K562 (cell line): Measurements from ENCODE around the gene BAIAP3. TPM values are rescaled to one million over a fixed set of nuclear protein-coding genes. Genes with fewer than 3 reads are reported as not detected.
A peak's percentile ranks its signal among the peaks of the same experiment; 100 is the strongest.

Experiments used
- BRF2 ChIP-seq: IDR thresholded peaks from 3 replicates; pipeline ENCODE4 v1.6.1; 2011; ENCODE audit warnings: borderline replicate concordance, mild to moderate bottlenecking; ENCODE audit not compliant: insufficient read length, insufficient read depth
- CBX2 ChIP-seq: fragments of 200-600 bp; sonication (generic); IDR thresholded peaks from one replicate; pipeline ENCODE4 v1.6.1; 2012; ENCODE audit warnings: mild to moderate bottlenecking, low read length, inconsistent platforms; ENCODE audit not compliant: insufficient read depth, poor library complexity, severe bottlenecking
- CTBP1 ChIP-seq: fragments of 450-650 bp; IDR thresholded peaks from 2 replicates; pipeline ENCODE4 v1.6.1; 2016; ENCODE audit warnings: borderline replicate concordance
- HDGF ChIP-seq: fragments of 450-650 bp; IDR thresholded peaks from 2 replicates; pipeline ENCODE4 v1.6.1; 2016
- HNRNPLL ChIP-seq: fragments of 200-400 bp; formaldehyde crosslinking; IDR thresholded peaks from 2 replicates; pipeline ENCODE4 v1.6.1; 2017; ENCODE audit warnings: low read length, low read depth, mild to moderate bottlenecking; ENCODE audit not compliant: poor library complexity, severe bottlenecking
- NFE2L1 ChIP-seq: fragments of 450-650 bp; IDR thresholded peaks from 2 replicates; pipeline ENCODE4 v1.6.1; 2016; ENCODE audit warnings: missing genetic modification characterization, low read depth, mild to moderate bottlenecking, missing compliant biosample characterization, moderate library complexity, borderline replicate concordance
- PHTF2 ChIP-seq: fragments of 250-450 bp; sonication (Bioruptor Pico); IDR thresholded peaks from 2 replicates; pipeline ENCODE4 v1.5.0; 2021; ENCODE audit warnings: mild to moderate bottlenecking
- RBM25 ChIP-seq: fragments of 200-400 bp; formaldehyde crosslinking; IDR thresholded peaks from 2 replicates; pipeline ENCODE4 v1.6.1; 2018; ENCODE audit warnings: low read length, low read depth, moderate library complexity; ENCODE audit not compliant: severe bottlenecking
- RFX5 ChIP-seq: IDR thresholded peaks from 2 replicates; pipeline ENCODE4 v1.6.1; 2011; ENCODE audit warnings: low read depth, mild to moderate bottlenecking, improper control_type of control experiment, low read length
- SOX6 ChIP-seq: fragments of 450-650 bp; IDR thresholded peaks from 2 replicates; pipeline ENCODE4 v1.6.1; 2014; ENCODE audit warnings: mild to moderate bottlenecking
- TAF7 ChIP-seq: fragments of 450-650 bp; IDR thresholded peaks from 2 replicates; pipeline ENCODE4 v1.6.1; 2016; ENCODE audit warnings: missing genetic modification characterization, missing compliant biosample characterization
- TEAD4 ChIP-seq, 2 experiments: sonication (generic) in 1 of 2; formaldehyde crosslinking in 1 of 2; IDR thresholded peaks; 2 replicates each; pipeline versions ENCODE4 v1.6.1 to v1.8.0; 2012 to 2022; ENCODE audit warnings: borderline replicate concordance in 1 of 2, inconsistent platforms in 1 of 2, low read length in 1 of 2, mild to moderate bottlenecking in 1 of 2, missing genetic modification reagents in 1 of 2
- ZBTB43 ChIP-seq: sonication (generic); formaldehyde crosslinking; IDR thresholded peaks from 2 replicates; pipeline ENCODE4 v1.8.0; 2023; ENCODE audit warnings: mild to moderate bottlenecking, missing genetic modification reagents
- ZNF212 ChIP-seq: fragments of 450-650 bp; formaldehyde crosslinking; IDR thresholded peaks from 2 replicates; pipeline ENCODE4 v1.4.0; 2020; ENCODE audit warnings: mild to moderate bottlenecking
- ZNF232 ChIP-seq: sonication (generic); formaldehyde crosslinking; IDR thresholded peaks from 2 replicates; pipeline ENCODE4 v1.8.0; 2022; ENCODE audit warnings: mild to moderate bottlenecking, missing genetic modification reagents
- ZNF3 ChIP-seq: fragments of 250-450 bp; sonication (Bioruptor Pico); IDR thresholded peaks from 2 replicates; pipeline ENCODE4 v1.5.0; 2021; ENCODE audit warnings: mild to moderate bottlenecking, moderate library complexity
- ZNF316 ChIP-seq: fragments of 450-650 bp; IDR thresholded peaks from 2 replicates; pipeline ENCODE4 v1.6.1; 2016
- ZNF57 ChIP-seq: fragments of 450-650 bp; formaldehyde crosslinking; IDR thresholded peaks from 2 replicates; pipeline ENCODE4 v1.4.0; 2020; ENCODE audit warnings: mild to moderate bottlenecking, moderate library complexity
- ZNF584 ChIP-seq: fragments of 200-800 bp; sonication (Bioruptor generic); IDR thresholded peaks from 2 replicates; pipeline ENCODE4 v1.6.1; 2016; ENCODE audit warnings: low read depth, mild to moderate bottlenecking, missing genetic modification characterization, missing compliant biosample characterization
- polyA plus RNA-seq, 8 experiments: library from polyadenylated mRNA; depleted of rRNA in 4 of 8; stranded (reverse) in 5 of 8; unstranded in 3 of 8; fragments of >200 nt; fragmentation: Nextera tagmentation in 2 of 8; fragmentation: Illumina TruSeq in 1 of 8; extraction: Ambion mirVana in 2 of 8; extraction: Trizol in 1 of 8; gene quantifications; 2 replicates each; pipeline versions ENCODE4 v1.2.1 to v1.2.3, GENCODE V29; 2011 to 2014; ENCODE audit warnings: inconsistent platforms in 1 of 8, missing spikeins in 1 of 8
- total RNA-seq, 7 experiments: library from RNA; depleted of rRNA in 6 of 7; stranded (reverse); fragments of >200 nt in 6 of 7; fragmentation: Illumina TruSeq in 2 of 7; extraction: Trizol in 2 of 7; gene quantifications; 2 replicates each; pipeline versions ENCODE4 v1.2.1 to v1.2.3, GENCODE V29; 2011 to 2021; ENCODE audit warnings: low replicate concordance in 1 of 7
- TF ChIP-seq, protein P1 (sequence below): sonication (generic); formaldehyde crosslinking; IDR thresholded peaks from 2 replicates; pipeline ENCODE4 v1.8.0; 2022; ENCODE audit warnings: mild to moderate bottlenecking, missing genetic modification reagents
- TF ChIP-seq, protein P2 (sequence below): fragments of 200-800 bp; sonication (Bioruptor generic); IDR thresholded peaks from 2 replicates; pipeline ENCODE4 v1.6.1; 2017; ENCODE audit warnings: missing genetic modification characterization, missing compliant biosample characterization
- TF ChIP-seq, protein P3 (sequence below): fragments of 450-650 bp; formaldehyde crosslinking; IDR thresholded peaks from 2 replicates; pipeline ENCODE4 v1.4.0; 2020; ENCODE audit warnings: mild to moderate bottlenecking, moderate library complexity

Gene BAIAP3
- total and polyA plus RNA-seq, 9 of the 15 experiments (the other 6 are each of a cell fraction or from before 2014, with no cell fraction given), result 0.03 to 4.5 (median 0.57) TPM; not detected in 1

DNA sequence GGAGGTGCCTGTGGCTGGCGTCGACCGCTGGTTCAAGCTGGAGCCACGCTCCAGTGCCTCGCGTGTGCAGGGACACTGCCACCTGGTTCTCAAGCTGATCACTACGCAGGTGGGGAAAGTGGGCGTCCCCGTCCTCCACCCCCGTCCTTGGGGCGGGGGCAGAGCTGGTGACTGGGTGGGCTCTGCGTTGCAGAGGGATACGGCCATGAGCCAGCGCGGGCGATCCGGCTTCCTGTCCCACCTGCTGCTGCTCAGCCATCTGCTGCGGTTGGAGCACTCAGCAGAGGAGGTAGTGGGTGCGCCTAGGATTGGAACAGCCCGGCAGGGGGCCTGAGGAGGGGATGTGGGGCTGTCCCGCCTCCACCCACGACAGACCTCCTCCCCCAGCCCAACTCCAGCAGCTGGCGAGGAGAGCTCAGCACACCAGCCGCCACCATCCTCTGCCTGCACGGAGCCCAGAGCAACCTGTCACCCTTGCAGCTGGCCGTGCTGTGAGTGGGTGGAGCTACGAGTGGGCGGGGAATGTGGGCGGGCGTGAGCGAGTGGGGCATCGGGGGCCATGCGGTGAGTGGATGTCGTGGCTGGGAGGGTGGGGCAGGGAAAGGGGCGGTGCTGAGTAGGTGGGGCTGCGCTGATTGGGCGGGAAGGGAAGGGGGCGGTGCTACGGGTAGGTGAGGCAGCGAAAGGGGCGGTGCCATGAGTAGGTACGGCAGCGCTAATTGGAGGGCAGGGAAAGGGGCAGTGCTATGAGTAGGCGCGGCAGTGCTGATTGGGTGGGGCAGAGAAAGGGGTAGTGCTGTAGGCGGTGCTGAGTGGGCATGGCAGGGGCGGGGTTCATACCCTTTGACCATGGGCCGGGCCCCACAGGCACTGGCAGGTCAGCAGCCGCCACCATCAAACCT lies 9.3 kb downstream of the BAIAP3 start (continued):
- TF ChIP-seq NFE2L1 (tag) (no peak), CTBP1 (0 out of 2 replicates have a peak, but pooled peaks have one; percentile 14), RBM25 (no peak), HDGF (peak; percentile 99), ZNF584 (CRISPR knock-in tag) (no peak), ZNF57 (CRISPR knock-in tag) (no peak), ZBTB43 (CRISPR knock-in tag) (no peak), SOX6 (no peak), RFX5 (no peak), BRF2 (no peak), ZNF3 (CRISPR knock-in tag) (no peak), HNRNPLL (peak; percentile 50), TEAD4 (IDR thresholded peaks at IDR 0.05; ENCODE audit: low read length) (no peak), TEAD4 (CRISPR knock-in tag; IDR thresholded peaks at IDR 0.05; ENCODE audit: borderline replicate concordance) (no peak), ZNF212 (CRISPR knock-in tag) (no peak), PHTF2 (CRISPR knock-in tag) (no peak), ZNF316 (peak; percentile 71), TAF7 (no peak), ZNF232 (CRISPR knock-in tag) (no peak), CBX2 (no peak)
- TF ChIP-seq, protein P1, sequence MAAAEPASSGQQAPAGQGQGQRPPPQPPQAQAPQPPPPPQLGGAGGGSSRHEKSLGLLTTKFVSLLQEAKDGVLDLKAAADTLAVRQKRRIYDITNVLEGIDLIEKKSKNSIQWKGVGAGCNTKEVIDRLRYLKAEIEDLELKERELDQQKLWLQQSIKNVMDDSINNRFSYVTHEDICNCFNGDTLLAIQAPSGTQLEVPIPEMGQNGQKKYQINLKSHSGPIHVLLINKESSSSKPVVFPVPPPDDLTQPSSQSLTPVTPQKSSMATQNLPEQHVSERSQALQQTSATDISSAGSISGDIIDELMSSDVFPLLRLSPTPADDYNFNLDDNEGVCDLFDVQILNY (CRISPR knock-in tag), result no peak
- TF ChIP-seq, protein P2, sequence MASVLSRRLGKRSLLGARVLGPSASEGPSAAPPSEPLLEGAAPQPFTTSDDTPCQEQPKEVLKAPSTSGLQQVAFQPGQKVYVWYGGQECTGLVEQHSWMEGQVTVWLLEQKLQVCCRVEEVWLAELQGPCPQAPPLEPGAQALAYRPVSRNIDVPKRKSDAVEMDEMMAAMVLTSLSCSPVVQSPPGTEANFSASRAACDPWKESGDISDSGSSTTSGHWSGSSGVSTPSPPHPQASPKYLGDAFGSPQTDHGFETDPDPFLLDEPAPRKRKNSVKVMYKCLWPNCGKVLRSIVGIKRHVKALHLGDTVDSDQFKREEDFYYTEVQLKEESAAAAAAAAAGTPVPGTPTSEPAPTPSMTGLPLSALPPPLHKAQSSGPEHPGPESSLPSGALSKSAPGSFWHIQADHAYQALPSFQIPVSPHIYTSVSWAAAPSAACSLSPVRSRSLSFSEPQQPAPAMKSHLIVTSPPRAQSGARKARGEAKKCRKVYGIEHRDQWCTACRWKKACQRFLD, result no peak
- TF ChIP-seq, protein P3, sequence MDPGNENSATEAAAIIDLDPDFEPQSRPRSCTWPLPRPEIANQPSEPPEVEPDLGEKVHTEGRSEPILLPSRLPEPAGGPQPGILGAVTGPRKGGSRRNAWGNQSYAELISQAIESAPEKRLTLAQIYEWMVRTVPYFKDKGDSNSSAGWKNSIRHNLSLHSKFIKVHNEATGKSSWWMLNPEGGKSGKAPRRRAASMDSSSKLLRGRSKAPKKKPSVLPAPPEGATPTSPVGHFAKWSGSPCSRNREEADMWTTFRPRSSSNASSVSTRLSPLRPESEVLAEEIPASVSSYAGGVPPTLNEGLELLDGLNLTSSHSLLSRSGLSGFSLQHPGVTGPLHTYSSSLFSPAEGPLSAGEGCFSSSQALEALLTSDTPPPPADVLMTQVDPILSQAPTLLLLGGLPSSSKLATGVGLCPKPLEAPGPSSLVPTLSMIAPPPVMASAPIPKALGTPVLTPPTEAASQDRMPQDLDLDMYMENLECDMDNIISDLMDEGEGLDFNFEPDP (CRISPR knock-in tag), result no peak
